COLO829 (cell line): Measurements from ENCODE around the gene KIF13A.
"Not testable (repeated sequence)": the region's sequence is repeated elsewhere in the genome, so short reads cannot be mapped to it uniquely, and the experiment has no call there.

Experiments used
- DNase-seq: peaks from one replicate; pipeline ENCODE4 v3.0.0; 2012; ENCODE audit warnings: low spot score

The KIF13A gene

GRCh38 chr6:17785094-17785787 is 202.2 kb downstream of the KIF13A start:
- no peak for DNase-seq

DNA sequence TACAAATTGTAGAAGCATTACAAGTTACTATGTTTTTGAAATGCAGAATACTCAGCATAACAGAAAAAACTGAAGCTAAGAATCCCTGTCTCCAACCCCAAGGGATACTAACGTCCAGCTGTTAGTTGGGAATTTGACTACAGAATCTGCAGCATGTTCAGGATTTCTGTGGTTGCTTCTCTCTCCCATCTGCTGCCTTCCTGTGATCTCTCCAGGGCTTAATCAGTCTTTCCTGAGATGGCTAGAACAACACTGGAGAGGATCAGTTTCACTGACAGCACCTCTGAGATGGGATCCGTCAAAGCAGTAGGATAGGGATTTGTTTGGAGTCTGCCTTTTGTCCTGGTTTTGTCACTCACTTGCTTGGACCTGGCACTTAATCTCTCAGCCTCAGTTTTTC is 207.4 kb downstream of the KIF13A start:
- DNase-seq, result no peak

- no peak for DNase-seq
Observed at GRCh38 chr6:17771609-17772008, 215.8 kb downstream of the KIF13A start.

- no peak for DNase-seq
Observed at GRCh38 chr6:17768881-17769280, 218.6 kb downstream of the KIF13A start.

DNA sequence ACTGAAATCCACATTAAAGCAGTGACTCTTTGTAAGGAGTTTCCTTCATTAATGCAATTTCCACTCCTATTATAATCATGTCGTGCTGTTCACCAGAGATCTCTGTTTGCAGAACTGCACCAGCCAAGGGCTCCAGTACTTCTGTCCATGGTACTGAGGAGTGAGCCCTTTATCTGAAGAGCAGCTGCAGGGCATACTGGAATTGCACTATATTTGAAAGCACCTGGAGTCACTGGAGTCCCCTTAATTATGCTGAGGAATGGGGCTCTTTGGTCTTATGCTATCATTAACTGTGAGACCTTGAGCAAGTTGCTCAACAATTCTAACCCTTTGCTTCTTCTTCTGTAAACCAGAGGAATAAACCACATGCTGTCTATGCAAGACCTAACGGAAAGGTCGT is 219.0 kb downstream of the KIF13A start:
- no peak for DNase-seq

GRCh38 chr6:17762651-17763050 is 224.8 kb downstream of the KIF13A start:
- DNase-seq, result no peak

DNA sequence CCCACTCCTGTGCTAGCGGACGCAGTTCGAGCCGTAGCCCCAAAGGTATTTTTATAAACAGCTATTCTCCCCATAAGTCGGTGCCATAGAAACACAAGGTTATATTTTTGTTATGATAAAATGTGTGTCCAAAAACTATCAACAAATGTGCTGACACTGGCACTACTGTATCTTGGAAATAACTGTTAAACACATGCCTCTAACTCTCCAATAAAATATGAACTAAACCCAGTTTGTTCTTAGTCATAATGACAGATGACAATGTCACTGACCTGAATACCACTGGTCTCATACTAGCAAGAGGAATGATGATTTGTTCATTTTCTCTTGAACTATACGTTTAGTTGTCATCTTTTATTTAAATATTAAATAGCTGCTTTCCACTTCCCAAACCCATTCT is 229.3 kb downstream of the KIF13A start:
- DNase-seq, result no peak

DNA sequence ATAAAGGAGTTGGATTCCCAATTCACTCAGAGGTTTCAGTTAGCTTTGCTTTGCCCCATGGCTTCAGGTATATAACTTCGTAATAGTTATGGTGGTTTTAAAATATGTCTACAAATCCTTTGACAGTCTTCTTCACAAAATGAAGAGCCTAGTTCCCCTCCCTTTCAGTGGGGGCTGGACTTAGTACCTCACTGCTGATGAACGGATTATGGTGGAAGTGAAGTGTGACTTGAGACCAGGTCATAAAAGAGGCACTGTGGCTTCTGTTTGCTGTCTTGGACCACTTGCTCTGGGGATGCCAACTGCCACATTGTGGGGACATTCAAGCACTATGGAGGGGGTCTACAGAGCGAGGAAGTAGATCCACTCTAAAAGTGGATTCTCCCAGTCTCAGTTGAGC is 233.2 kb downstream of the KIF13A start:
- no peak for DNase-seq

- not testable (repeated sequence) for DNase-seq
Observed at GRCh38 chr6:17745324-17745723, 242.1 kb downstream of the KIF13A start.

DNA sequence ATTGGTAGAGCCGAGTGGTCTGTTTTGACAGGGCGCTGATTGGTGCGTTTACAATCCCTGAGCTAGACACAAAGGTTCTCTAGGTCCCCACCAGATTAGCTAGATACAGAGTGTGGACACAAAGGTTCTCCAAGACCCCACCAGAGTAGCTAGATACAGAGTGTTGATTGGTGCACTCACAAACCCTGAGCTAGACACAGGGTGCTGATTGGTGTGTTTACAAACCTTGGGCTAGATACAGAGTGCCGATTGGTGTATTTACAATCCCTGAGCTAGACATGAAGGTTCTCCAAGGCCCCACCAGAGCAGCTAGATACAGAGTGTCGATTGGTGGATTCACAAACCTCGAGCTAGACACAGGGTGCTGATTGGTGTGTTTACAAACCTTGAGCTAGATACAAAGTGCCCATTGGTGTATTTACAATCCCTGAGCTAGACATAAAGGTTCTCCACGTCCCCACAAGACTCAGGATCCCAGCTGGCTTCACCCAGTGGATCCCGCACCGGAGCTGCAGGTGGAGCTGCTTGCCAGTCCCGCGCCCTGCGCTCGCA is 242.6 kb downstream of the KIF13A start:
- not testable (repeated sequence) for DNase-seq

- no peak for DNase-seq
Observed at GRCh38 chr6:17744019-17744756, 243.2 kb downstream of the KIF13A start.

DNA sequence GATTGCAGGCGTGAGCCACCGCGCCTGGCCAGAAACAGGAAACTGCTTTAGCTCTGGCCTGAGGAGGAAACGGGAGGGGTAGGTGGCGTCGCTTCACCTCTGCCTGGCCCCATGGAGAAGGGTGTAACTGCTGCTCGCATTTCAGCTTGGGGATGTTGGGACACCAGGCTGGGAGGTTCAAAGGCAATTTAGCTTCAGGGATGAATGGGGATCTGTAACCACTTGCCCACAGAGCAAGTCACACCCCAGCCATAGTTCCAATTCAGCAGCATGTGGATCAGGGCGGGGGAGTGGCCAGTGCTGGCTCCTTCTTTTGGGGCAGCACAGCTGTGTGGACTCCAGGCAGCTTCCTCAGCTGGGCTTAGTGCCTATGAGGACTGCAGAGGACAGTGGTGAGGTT is 245.9 kb downstream of the KIF13A start:
- DNase-seq, result no peak

DNA sequence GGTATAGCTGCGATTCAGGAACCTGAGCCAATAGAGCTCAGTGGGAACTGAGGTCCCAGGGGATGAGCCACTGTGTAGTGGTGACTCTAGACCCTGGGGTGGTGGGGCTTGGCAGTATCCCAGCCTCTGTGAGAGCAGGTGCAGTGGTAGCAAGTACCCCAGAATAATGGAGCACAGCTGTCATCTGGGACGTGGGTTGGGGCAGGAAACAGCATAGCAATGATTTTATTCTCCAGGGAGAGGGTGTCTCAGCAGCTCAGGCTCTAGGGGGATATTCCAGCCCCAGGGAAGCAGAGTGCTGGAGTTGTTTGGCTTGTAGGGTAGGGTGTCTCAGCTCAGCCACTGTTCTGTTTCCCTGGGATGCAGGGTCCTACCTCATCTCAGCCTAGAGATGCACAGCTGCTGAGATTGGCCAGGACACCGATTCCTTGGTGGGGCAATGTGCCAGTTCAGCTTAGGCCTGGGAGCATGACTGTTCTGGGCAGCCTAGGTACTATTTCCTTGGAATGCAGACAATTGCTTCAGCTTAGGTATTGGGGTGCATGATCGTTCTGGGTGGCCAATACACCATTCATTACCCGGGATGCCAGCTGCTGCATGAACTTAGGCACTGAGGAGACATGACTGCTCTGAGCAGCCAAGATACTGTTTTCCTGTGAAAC is 246.7 kb downstream of the KIF13A start:
- DNase-seq, result no peak

- no peak for DNase-seq
Observed at GRCh38 chr6:17737704-17738252, 249.7 kb downstream of the KIF13A start.

GRCh38 chr6:17735311-17735710 is 252.1 kb downstream of the KIF13A start:
- not testable (repeated sequence) for DNase-seq

- no peak for DNase-seq
Observed at GRCh38 chr6:17730078-17730704, 257.2 kb downstream of the KIF13A start.

- no peak for DNase-seq
Observed at GRCh38 chr6:17729223-17730077, 258.0 kb downstream of the KIF13A start.

DNA sequence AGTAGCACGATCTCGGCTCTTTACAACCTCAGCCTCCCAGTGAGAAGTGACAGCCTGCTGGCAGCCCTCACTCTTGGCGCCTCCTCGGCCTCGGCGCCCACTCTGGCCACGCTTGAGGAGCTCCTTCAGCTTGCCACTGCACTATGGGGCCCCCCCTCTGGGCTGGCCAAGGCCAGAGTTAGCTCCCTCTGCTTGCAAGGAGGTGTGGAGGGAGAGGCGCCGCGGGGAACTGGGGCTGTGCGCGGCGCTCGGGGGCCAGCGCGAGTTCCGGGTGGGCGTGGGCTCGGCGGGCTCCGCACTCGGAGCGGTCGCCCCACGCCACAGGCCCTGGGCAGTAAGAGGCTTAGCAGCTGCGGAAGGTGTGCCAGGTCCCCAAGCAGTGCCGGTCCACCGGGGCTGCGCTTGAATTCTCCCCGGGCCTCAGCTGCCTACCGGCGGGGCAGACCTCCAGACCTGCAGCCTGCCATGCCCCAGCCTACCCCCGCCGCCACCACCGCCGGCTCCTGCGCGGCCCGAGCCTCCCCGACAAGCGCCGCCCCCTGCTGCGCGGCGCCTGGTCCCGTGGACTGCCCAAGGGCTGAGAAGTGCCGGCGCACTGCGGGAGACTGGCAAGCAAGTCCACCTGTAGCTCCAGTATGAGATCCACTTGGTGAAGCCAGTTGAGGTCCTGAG is 258.7 kb downstream of the KIF13A start:
- DNase-seq, result no peak

DNA sequence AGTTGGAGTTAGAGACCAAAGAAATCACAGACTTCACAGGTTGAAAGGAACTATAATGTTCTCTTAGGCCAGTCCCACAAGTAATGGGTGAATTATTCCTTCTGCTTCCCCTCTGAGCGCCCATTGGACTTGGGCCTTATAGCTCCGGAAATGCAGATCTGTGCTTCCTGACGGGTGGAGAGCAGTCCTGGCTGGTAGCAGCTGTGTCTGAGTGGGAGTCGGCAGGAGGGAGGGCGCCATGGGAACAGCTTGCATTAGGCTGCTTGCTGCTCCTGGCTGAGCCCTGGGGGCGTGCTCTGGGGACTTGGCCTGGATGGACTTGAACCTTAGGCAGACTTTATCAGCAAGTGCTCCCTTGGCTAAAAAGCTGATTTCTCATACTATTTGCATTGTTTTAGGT is 262.4 kb downstream of the KIF13A start:
- DNase-seq, result no peak

DNA sequence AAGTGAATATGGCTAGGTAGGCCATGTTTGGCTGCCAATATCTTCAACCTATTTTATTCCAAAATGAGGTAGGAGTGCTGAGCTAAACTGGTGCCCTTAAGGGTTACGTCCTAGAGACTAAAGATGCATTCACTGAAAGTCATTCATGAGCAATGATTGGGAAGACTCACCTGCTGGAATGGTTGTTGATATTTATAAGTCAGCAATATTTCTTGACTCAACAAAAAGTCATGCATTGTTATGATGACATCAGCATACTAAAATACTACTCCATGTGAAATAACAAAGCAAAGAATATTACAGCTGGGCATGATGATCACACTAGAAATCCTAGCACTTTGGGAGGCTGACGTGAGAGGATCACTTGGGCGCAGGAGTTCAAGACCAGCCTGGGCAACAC is 263.1 kb downstream of the KIF13A start:
- DNase-seq, result no peak

DNA sequence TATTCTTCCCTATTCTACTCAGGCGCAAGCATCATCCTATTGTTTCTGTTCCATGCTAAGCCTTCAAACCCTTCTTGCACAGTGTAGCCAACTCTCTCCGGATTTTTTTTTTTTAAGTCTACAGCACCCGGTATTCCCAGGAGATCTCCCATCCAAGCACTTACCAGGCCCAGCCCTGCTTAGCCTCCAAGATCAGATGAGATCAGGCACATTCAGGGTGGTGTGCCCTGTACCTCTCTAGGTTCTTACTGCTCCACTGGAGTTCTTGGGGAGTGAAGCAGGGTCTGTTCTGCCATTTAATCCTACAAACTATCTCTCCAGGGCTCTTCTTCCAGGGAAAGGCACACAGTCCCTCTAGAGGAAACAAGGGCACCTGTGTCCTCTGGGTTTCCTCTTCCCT is 265.8 kb downstream of the KIF13A start:
- no peak for DNase-seq
